Endothelial cell of umbilical vein (primary cell): Measurements from ENCODE around the gene MTREX. TPM values are rescaled to one million over a fixed set of nuclear protein-coding genes. Genes with fewer than 3 reads are reported as not detected.

Experiments
- BruUV-seq: library from RNA; stranded (reverse); fragments of 400-500 nt; replicated peaks from 2 replicates; lab custom pipeline; 2021; lab: Mats Ljungman, UMichigan
- CTCF ChIA-PET: fragments of 300-600, 350-600 bp; sonication (Branson Sonifier 250); formaldehyde crosslinking; loops from one replicate; lab custom pipeline; 2021; ENCODE audit warnings: antibody characterized with exemption, inconsistent platforms; lab: Charles Lee
- POLR2A ChIA-PET: fragments of 300-600, 350-600 bp; sonication (Branson Sonifier 250); formaldehyde crosslinking; loops from one replicate; lab custom pipeline; 2021; ENCODE audit warnings: antibody characterized with exemption, inconsistent platforms; lab: Charles Lee
- DNase-seq: peaks from one replicate; pipeline ENCODE4 v3.0.0-alpha.2; 2011; ENCODE audit warnings: low read depth, low spot score
- FAIRE-seq: peaks from 2 replicates; lab custom pipeline; 2011; peaks lifted over from hg19 to GRCh38; lab: Jason Lieb, UNC
- H2AFZ ChIP-seq: 2 replicates; pipeline ENCODE4 v1.6.0; 2012; ENCODE audit warnings: low read depth, low read length, control low read depth, inconsistent platforms
- H3K27ac ChIP-seq: 2 replicates; pipeline ENCODE4 v1.5.1; 2011; ENCODE audit warnings: low read depth, mild to moderate bottlenecking, control low read depth, low read length, moderate library complexity; ENCODE audit not compliant: insufficient read depth
- H3K27me3 ChIP-seq, 2 experiments: 2 replicates each; pipeline versions ENCODE4 v1.6.0 to v1.6.1; 2011; ENCODE audit warnings: low read length in 2 of 2, mixed read lengths in 1 of 2; ENCODE audit not compliant: control insufficient read depth in 2 of 2, insufficient read depth in 2 of 2
- H3K36me3 ChIP-seq, 2 experiments: 2 replicates in 1 of 2; 3 replicates in 1 of 2; pipeline ENCODE4 v1.5.1; 2011; ENCODE audit warnings: low read length in 2 of 2, mild to moderate bottlenecking in 1 of 2, moderate library complexity in 1 of 2; ENCODE audit not compliant: control insufficient read depth in 2 of 2, insufficient read depth in 2 of 2; ENCODE audit errors: extremely low read depth in 1 of 2
- H3K4me1 ChIP-seq: 3 replicates; pipeline ENCODE4 v1.5.1; 2011; ENCODE audit warnings: mild to moderate bottlenecking, low read length; ENCODE audit not compliant: control insufficient read depth, insufficient read depth; ENCODE audit errors: extremely low read depth
- H3K4me2 ChIP-seq: 2 replicates; pipeline ENCODE4 v1.6.1; 2011; ENCODE audit warnings: low read length, control low read depth, mixed read lengths; ENCODE audit not compliant: insufficient read depth
- H3K4me3 ChIP-seq, 3 experiments: fragments of 200-600 bp in 1 of 3; sonication (generic), shearing (Covaris generic) in 1 of 3; replicated peaks in 1 of 3; 2 replicates each; pipeline ENCODE4 v1.5.1; 2011 to 2016; ENCODE audit warnings: control low read depth in 3 of 3, low read length in 3 of 3, mild to moderate bottlenecking in 2 of 3, inconsistent platforms in 1 of 3, low read depth in 1 of 3, moderate library complexity in 1 of 3; ENCODE audit not compliant: insufficient read depth in 1 of 3
- H3K79me2 ChIP-seq: 2 replicates; pipeline ENCODE4 v1.6.0; 2012; ENCODE audit warnings: low read length, inconsistent platforms; ENCODE audit not compliant: control insufficient read depth, insufficient read depth
- H3K9ac ChIP-seq: replicated peaks from 2 replicates; pipeline ENCODE3; 2011; ENCODE audit warnings: low read length, control low read depth; ENCODE audit not compliant: insufficient read depth; ENCODE audit errors: extremely low read depth
- H3K9me1 ChIP-seq: replicated peaks from 3 replicates; pipeline ENCODE4 v1.6.0; 2011; ENCODE audit warnings: mild to moderate bottlenecking, low read length; ENCODE audit not compliant: control insufficient read depth, insufficient read depth; ENCODE audit errors: extremely low read depth
- H3K9me3 ChIP-seq: replicated peaks from 2 replicates; pipeline ENCODE4 v1.5.1; 2012; ENCODE audit warnings: low read length, inconsistent platforms; ENCODE audit not compliant: control insufficient read depth, insufficient read depth
- H4K20me1 ChIP-seq: replicated peaks from 2 replicates; pipeline ENCODE3; 2011; ENCODE audit warnings: mild to moderate bottlenecking, low read length; ENCODE audit not compliant: control insufficient read depth, insufficient read depth; ENCODE audit errors: extremely low read depth
- CTCF ChIP-seq, 2 donors: IDR thresholded peaks; 1 replicate in 1 of 2; 2 replicates in 1 of 2; pipeline ENCODE4 v1.5.1; 2011; ENCODE audit warnings: low read length in 2 of 2, mild to moderate bottlenecking in 2 of 2, moderate library complexity in 2 of 2, control low read depth in 1 of 2, inconsistent platforms in 1 of 2, low read depth in 1 of 2; ENCODE audit not compliant: insufficient read depth in 1 of 2; ENCODE audit errors: extremely low read depth in 1 of 2
- EZH2 ChIP-seq: IDR thresholded peaks from 2 replicates; pipeline ENCODE4 v1.6.1; 2012; ENCODE audit warnings: borderline replicate concordance, low read depth, mild to moderate bottlenecking, moderate library complexity, low read length, inconsistent platforms; ENCODE audit not compliant: severe bottlenecking
- JUN ChIP-seq: IDR thresholded peaks from 2 replicates; pipeline ENCODE4 v1.6.1; 2011; ENCODE audit warnings: borderline replicate concordance, low read depth; ENCODE audit not compliant: insufficient read length, insufficient read depth
- MYC ChIP-seq: IDR thresholded peaks from one replicate; pipeline ENCODE4 v1.6.1; 2011; ENCODE audit warnings: mild to moderate bottlenecking, low read depth, low read length
- POLR2A ChIP-seq: IDR thresholded peaks from 2 replicates; pipeline ENCODE4 v1.6.1; 2012; ENCODE audit warnings: low read depth, mild to moderate bottlenecking, control low read depth, low read length
- POLR2AphosphoS5 ChIP-seq: IDR thresholded peaks from 2 replicates; pipeline ENCODE4 v1.6.1; 2012; ENCODE audit warnings: low read depth, mild to moderate bottlenecking, control low read depth, low read length, moderate library complexity; ENCODE audit not compliant: insufficient read depth
- dilution Hi-C: fragments of 300-500 bp; cut with MboI; formaldehyde crosslinking; loops from one replicate; pipeline ENCODE4 v1.15.0; 2019; ENCODE audit warnings: low sequenced_read_pairs; ENCODE audit not compliant: extremely low pct_ligation_motif_present
- intact Hi-C: fragments of 100-400 bp; cut with micrococcal nuclease; formaldehyde crosslinking; loops from one replicate; pipeline ENCODE4 v1.10.0; 2022
- polyA plus RNA-seq, 4 experiments: library from polyadenylated mRNA; depleted of rRNA in 3 of 4; stranded (reverse) in 3 of 4; unstranded in 1 of 4; fragments of >200 nt; gene quantifications; 2 replicates each; pipeline versions ENCODE4 v1.2.1 to v1.2.3, GENCODE V29; 2011 to 2012; ENCODE audit warnings: missing spikeins in 1 of 4
- total RNA-seq: library from RNA; stranded (reverse); gene quantifications from 2 replicates; pipeline ENCODE4 v1.2.3, GENCODE V29; 2021

MTREX gene
- total and polyA plus RNA-seq, 2 donors (not counting 3 experiments of a cell fraction or from before 2014, with no cell fraction given), result 9.8 to 76.3 TPM

- H3K4me1 ChIP-seq, result no peaks in the 10 kb centered on the region
- ChIA-PET POLR2A (no interaction called here), CTCF (interaction anchor here (1.1 kb wide), 1 partner anchor 13 kb away, joined by 3 read pairs; no protein-coding TSS in a partner anchor)
- dilution Hi-C loops (no loop called here), intact Hi-C loops (no loop called here)
- H3K4me3 ChIP-seq, result no peak overlapping the region
- H3K9me3 ChIP-seq, result no peaks in the 10 kb centered on the region
- H2AFZ ChIP-seq, result no peak overlapping the region
- no peaks in the 10 kb centered on the region for H4K20me1 ChIP-seq
- no peak for TF ChIP-seq POLR2AphosphoS5
- peaks cover 1 to 8% of the 10 kb centered on the region in 2 experiments for H3K36me3 ChIP-seq
- FAIRE-seq, result no peak
- no peak overlapping the region for H3K27ac ChIP-seq
- no peaks in the 10 kb centered on the region for H3K27me3 ChIP-seq
- BruUV-seq, result no TSS peak
- no peaks in the 10 kb centered on the region for H3K9me1 ChIP-seq
- no peak overlapping the region for H3K9ac ChIP-seq
- H3K79me2 ChIP-seq, result peaks cover 2% of the 10 kb centered on the region
- H3K4me2 ChIP-seq, result no peak overlapping the region
- DNase-seq, result no peak
Observed at GRCh38 chr5:55363856-55364255, 56.1 kb downstream of the MTREX start.

GRCh38 chr5:55364537-55365055 lies 56.8 kb downstream of the MTREX start:
- peaks cover 2% of the 10 kb centered on the region for H3K79me2 ChIP-seq
- no peak overlapping the region for H2AFZ ChIP-seq
- H3K27me3 ChIP-seq, result no peaks in the 10 kb centered on the region
- no peak overlapping the region for H3K4me3 ChIP-seq
- intact Hi-C loops (no loop called here), dilution Hi-C loops (no loop called here)
- H3K36me3 ChIP-seq, result peaks cover 1 to 8% of the 10 kb centered on the region in 2 experiments
- no peak overlapping the region for H3K4me2 ChIP-seq
- DNase-seq, result no peak
- no peak overlapping the region for H3K27ac ChIP-seq
- no peaks in the 10 kb centered on the region for H3K9me1 ChIP-seq
- H3K9me3 ChIP-seq, result no peaks in the 10 kb centered on the region
- no peaks in the 10 kb centered on the region for H4K20me1 ChIP-seq
- ChIA-PET CTCF (no interaction called here), POLR2A (no interaction called here)
- no peak for FAIRE-seq
- no peaks in the 10 kb centered on the region for H3K4me1 ChIP-seq
- TF ChIP-seq EZH2 (no peak), CTCF (IDR thresholded peaks at IDR 0.05; ENCODE audit: extremely low read depth in 1 of 2, insufficient read depth in 1 of 2, low read depth in 1 of 2, low read length in 2 of 2) (no peak), POLR2AphosphoS5 (no peak), POLR2A (no peak), MYC (no peak), JUN (no peak)
- BruUV-seq, result no TSS peak
- H3K9ac ChIP-seq, result no peak overlapping the region
